Measurements from ENCODE around the gene KRT13.
"Not testable (repeated sequence)": the region's sequence is repeated elsewhere in the genome, so short reads cannot be mapped to it uniquely, and the experiment has no call there.

KRT13 gene

DNA sequence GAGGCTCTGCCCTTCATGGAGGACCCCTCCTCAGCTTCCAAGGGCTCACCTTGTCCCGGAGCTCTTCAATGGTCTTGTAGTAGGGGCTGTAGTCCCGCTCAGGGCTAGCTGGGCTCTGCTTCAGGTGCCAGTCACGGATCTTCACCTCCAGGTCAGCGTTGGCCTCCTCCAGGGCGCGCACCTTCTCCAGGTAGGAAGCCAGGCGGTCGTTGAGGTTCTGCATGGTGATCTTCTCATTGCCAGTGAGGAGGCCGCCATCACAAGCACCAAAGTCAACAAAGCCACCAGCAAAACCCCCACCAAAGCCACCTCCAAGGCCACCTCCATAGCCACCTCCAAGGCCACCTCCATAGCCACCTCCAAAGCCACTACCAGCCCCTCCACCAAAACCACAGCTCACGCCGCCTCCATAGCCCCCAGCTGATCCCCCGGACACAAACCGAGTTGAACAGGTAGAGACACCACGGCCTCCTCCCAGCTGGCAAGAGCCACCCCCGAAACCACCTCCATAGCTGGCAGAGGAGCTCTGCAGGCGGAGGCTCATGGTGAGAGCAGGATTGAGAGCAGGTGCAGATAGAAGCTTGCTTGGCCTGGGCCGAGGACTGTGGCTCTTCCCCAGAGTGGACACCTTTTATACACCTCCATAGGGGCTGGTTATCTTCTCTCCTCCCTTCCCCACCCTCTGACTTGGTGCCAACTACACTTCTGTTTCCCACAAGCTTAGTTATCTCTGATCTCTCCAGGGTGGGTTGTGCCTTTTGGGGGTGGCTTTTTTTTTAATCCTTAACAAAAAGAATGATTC is at the start of gene KRT13:
KRT13 (minus strand) TSS at position 606 of the 802 bp plus-strand sequence; CDS start at position 544, 62 bp downstream.
- no peak for DNase-seq (ENCODE audit: low read depth)

DNA sequence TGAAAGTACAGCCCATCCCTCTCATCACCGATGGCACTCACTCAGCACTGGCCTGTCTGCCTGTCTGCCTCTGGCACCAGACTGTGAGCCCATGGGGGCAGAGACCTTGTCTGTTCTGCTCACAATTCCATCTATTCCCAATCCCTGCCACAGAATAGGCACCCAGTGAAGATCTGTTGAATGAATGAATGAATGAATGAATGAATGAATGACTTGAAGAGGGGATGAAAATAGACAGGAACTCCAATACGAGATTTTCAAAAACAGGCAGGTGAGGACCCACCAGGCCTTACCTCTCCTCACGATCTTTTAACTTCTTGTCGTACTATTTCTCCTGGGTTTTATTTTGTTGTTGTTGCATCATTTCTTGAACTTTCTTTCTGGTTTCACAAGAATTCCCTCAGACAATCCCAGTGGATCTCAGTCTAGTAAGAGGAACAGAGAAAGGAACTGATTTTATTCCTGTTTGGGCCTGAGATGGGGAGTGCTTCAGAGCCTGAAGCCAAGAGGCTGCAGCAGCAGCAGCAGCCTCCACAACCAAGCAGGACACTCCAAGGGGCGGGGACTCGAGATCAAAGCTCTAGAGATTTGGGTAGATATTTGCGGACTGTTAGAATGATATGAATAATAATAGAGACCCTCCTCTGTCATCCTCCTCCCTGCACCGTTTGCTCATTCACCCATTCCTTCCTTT is 48.7 kb upstream of the KRT13 start:
- no peak for DNase-seq (ENCODE audit: low read depth)

DNA sequence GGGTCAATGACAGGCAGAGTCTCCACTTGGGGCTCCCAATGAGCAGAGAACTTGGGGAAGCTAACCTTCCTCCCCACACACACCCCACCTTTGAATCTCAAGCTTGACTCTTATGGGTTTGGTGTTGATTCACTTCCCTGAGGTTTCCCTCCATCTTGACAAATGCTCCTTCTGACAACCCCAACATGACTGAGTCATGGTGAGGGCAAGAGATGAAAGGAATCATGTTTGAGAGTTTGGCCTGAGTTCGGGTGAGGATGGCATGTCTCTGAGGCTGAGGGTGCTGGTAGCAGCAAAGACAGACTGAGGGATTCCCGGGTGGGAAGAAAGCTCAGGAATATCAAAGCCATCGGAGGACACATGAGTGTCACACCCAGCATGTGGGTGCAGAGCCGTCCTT is 47.8 kb upstream of the KRT13 start:
- no peak for DNase-seq (ENCODE audit: low read depth)

DNA sequence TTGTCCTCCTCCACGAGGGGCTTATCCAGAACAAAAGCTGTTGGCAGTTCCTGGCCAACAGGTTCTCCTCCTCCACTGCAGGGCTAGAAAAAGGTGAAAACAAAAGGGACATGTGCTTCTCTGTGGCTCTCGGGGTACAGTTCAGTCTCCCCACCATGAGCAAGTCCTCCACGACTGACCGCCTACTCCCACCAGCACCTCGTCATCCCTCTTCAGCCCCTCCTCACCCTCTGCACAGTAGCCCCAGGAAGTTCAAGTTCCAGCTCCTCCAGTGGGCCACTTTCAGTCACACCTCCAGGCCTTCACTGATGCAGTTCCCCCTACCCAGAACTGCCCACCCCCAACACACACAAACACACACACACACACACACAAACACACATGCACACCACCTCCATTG is 47.0 kb upstream of the KRT13 start:
- DNase-seq (ENCODE audit: low read depth) = no peak

DNA sequence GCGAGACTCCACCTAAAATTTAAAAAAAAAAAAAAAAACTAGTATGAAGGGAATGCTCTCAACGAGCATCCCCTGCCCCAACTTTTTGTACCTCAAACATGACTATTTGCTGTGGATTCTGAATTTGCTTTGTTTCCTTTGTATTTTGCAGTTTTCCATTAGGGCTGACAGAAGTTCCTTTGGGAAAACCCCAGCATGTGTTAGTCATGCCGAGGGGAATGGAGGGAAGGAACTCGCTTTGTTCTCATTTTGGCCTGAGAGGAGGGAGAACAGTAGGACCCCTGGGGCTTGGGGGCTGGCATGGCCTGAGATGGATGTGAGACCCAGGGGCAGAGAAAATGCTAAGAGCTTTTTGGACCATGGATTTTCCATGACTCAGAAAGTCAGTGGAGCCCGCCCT is 46.0 kb upstream of the KRT13 start:
- DNase-seq (ENCODE audit: low read depth) = no peak

DNA sequence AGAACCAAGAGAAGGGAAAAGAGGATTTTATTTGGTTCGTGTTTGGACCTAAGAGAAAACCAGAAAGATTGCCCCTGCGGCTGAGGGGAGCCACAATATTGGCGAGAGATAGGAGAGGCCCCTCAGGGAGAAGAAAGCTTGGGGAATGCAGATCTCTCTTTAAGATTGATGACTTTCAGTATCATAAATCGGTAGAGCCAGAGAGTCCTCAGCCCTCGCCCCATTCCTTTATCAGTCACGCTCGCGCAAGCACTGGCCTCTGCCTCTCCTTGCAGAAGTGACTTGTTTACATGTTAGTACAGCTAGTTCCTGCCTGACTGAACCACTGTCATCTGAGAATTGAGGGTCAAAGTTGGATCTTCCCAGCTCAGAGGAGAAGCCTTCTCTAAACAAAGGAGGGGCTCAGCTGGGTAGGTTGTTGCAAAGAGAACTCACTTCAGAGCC is 44.2 kb upstream of the KRT13 start:
- DNase-seq (ENCODE audit: low read depth) = no peak

DNA sequence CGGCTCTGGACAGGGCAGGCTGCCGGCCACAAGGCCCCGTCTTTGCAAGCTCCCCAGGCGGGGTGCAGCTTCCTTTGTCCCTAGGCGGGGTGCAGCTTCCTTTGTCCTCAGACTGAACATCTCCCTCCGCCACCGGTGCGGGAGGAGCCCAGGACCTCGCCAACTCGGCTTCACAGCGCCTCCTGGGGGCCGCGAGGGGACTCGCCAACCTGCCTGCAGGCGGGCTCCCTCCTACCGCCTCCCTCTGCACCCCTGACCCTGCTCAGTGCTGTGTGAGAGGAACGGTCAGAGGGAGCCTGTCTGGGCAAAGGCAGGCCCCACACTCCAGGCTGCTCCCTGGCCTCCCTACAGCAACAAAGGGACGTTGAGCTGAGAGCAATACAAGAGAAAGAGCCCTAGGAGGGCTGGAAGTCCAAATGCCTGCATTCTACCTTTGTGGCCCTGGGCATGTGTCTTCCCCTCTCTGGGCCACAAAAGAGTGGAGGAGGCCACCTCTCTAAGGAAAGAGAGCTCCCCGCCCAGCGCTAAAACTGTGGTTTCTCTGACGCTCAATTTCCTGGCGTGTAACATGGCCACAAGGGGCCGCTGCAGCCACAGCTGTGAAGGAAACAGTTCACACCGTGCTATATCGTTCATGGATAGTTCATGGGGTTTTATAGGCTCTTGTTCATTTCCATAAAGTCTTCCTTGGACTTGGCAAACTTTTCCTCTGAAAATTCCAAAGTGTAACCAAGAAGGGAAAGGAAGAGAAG is 43.6 kb upstream of the KRT13 start:
- peak; percentile 69 for DNase-seq (ENCODE audit: low read depth)

DNA sequence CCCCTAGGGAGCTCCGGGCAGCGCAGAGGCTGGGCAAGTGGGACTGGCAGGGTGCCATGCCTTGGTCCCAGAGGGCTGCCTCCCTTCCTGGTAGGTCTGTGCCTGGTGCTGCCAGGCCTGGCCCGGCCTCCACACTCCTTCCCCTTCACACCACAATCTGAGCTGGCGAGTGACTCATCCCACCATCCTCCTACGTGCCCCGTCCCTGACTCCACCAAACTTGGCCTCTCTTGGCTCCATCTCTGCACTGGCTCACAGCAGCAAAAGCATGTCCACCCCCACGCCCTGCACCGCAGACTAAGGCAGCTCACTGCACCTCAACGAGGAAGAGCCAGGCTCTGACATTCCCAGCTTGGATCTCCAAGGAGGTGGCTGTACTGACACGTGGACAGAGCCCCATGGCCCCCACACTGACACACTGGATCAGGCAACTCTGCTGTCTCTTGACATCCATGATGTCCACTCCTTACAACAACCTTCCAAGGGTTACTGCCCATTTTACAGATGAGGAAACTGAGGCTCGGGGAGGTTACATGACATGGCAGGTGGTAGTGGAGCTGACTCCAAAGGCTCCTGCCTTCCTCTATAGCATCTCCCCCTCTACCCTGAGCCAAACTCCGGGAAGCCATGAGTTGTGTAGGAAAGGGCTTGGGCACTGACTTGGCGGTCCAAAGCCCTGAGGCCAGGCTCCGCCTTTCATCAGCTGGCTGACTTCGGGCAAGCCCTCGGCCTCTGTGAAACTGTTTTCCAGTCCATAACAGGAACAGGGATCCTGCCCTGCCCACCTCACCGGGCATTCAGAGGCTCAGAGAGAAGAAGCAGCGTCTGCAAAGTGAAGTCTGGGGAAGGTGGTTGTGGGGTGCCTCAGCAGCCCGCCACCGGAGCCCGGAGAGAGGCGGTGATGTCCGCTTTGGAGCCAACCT is 42.8 kb upstream of the KRT13 start:
- DNase-seq (ENCODE audit: low read depth) = no peak

DNA sequence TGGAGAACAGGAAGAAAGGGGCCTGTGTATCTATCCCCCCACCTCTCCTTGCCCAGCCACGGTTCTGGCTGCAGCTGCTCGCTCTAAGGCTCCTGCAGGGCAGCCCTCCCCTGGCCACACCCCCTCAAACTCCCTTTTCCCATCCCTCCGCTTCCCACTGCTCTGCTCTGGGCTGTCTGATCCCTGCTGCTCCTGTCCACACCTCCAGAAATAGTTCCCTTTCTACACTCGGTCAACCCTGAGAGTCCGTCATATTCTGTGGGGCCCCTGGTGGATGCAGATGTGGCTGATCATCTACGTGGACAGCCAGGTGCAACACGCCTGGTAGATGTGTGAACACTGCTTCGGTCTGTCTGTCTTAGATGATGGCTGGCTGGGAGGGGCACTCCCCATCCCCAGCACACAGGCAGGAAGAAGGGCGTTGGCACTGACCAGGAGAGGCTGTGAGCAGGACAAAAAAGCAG is 42.0 kb upstream of the KRT13 start:
- DNase-seq (ENCODE audit: low read depth) = no peak

DNA sequence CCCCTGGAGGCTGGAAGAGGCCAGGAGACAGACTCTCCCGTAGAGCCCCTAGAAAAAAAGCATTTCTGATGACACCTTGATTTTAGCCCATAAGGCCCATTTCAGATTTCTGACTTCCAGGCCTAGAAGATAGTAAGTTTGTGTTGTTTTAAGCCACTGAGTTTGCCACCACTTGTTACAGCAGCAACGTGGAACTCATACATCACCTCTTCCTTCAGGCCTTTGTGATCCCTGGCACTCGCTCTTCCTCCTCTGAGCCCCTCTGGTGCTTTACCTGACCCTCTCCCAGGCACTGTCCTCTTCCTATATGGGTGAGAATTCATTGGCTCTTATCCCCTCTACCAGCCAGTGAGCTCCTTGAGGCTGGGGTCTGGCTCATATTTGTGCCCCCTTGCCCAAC is 41.4 kb upstream of the KRT13 start:
- DNase-seq (ENCODE audit: low read depth) = no peak

DNA sequence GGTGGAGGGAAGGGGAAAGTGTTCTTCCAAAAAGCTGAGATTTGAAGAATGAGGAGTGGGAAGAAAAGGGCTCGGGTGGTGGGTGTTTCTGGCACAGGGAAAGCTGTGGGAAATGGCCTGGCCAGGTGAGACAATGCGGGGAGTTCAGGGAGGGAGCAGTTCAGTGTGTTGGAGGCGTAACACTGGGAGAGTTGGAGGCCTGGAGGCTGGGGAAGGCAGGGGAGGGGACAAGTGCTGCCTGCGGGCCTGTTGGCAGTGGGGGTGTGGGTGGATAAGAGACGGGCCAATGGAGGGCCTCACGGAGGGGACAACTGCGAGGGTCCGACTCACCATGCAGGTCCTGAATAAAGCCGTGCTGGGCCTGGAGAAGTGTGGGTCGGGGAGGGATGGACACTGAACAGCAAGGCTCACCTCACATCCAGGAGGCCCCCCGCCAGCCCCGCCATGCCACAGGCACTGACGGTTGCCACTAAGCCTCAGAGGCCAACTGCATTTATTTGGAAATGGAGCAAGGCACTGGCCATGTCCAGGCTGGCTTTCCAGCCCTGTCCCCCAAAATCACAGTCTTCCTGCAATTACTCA is 40.5 kb upstream of the KRT13 start:
- DNase-seq (ENCODE audit: low read depth) = no peak

DNA sequence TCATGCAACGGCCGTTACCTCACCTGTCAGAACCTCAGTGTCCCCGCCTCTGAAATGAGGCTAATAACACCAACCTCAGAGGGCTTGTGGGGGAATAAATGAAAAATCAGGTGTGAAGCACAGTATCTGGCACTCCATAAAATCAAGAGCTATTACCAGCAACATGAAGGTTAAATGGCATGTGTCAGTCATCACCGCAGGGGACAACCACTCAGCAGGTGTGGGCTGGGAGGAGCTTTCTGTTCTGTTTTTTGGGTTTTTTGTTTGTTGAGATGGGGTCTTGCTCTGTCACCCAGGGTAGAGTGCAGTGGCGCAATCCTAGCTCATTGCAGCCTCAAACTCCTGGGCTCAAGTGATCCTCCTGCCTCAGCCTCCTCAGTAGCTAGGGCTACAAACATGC is 39.5 kb upstream of the KRT13 start:
- DNase-seq (ENCODE audit: low read depth) = no peak

DNA sequence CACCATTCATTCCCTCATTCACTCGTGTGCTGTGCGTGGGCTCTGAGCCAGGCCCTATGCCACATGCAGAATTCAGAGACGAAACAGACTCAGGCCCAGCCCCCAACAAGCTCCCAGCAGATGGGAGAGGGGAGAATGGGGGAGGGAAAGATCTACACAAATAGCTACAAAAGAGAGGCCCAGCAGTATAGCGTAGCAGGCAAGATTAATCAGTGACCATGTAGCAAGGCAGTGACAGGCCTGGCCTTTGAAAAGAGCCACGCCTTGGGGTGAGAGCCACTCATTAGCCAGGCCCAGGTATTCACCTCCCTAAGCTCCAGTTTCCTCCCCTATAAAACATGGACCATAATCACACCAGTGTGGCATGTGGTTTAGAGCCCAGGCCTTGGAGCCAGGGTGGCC is 39.1 kb upstream of the KRT13 start:
- DNase-seq (ENCODE audit: low read depth) = no peak

DNA sequence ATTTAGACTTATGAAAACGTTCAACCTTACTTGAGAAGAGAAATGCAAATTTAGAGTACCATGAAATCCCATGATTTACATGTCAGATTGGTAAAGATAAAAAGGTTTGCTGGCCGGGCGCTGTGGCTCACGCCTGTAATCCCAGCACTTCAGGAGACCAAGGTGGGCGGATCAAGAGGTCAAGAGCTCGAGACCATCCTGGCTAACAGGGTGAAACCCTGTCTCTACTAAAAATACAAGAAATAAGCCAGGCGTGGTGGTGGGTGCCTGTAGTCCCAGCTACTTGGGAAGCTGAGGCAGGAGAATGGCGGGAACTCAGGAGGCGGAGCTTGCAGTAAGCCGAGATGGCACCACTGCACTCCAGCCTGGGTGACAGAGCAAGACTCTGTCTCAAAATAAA is 37.4 kb upstream of the KRT13 start:
- not testable (repeated sequence) for DNase-seq (ENCODE audit: low read depth)

DNA sequence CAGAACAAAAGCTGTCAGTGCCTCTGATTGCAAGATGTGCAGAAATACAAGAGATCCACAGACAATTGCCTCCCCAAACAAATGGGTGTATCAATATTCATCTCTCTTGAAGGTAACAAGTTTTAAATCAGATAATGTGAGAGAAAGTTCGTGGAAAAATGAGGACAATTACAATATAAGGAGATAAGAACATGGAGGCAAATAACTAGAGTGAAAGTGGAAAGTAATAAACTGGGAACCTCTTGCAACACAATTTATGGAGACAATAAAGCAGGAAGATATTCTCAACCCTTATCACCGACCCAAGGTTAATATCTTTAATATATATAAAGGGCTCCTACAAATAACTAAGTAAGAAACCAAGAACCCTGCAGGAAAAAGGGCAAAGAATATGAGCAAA is 36.9 kb upstream of the KRT13 start:
- DNase-seq (ENCODE audit: low read depth) = no peak

DNA sequence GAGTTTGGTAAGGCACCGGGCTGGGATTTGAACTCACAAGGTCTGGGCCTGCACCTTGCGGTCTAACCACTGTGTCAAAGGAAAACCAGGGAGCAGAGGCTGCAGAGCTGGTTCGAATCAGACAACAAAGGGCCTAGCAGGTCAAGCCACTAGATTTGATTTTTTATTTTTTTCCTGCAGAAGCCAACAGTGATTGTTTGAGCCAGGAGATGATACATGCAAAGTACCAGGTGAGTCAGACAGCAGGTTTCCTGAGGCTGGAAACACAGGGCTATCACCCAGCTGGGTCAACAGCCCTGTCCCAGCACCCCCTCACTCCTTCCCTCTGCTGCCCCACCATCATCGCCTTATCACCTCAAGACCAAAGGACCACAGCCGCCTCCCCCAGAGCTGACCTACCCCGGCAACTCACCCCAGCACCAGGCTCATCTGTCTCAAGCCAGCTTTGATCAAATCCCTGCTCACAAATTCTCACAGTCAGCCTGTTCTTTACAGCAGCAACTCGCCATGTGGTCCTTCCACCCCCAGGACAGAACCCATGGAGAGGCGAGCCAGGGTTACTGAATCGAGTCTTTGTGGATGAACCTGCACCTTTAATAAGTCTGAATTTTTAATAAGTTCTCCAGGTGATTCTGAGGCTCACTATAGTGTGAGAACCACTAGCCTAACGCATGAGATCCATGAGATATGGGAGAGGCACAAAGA is 35.7 kb upstream of the KRT13 start:
- no peak for DNase-seq (ENCODE audit: low read depth)

DNA sequence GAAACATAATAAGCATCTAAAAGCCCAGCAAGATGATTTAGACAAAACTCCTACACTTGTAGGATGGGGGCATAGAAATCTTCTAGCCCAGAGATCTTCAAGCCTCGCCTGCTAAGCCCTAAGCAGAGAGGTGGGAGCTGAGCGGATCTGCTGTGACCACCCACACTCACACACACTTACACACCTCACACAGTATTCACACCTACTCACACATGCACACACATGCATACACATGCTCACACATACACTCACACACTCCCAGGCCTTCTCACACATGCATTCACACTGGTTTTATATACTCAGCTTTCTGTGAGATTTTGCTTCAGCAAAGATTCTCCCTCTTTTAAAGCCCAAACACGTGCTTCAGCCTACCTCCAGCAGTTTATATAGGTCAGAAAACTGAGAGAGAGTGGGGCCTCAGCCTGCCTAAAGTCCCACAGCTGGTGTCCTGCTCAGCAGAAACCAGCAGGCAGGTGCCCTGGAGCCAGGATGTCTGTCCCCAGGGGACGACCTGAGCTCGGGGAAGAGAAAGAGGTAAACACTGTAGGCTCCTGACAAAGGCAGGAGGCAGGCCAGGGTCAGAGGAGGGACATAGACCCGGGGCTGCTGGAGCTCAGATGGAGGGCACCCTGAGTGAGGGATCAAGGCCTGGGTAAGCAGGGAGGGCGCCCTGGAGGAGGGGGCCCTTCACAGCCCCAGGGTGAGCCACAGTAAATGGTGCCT is 34.7 kb upstream of the KRT13 start:
- no peak for DNase-seq (ENCODE audit: low read depth)

DNA sequence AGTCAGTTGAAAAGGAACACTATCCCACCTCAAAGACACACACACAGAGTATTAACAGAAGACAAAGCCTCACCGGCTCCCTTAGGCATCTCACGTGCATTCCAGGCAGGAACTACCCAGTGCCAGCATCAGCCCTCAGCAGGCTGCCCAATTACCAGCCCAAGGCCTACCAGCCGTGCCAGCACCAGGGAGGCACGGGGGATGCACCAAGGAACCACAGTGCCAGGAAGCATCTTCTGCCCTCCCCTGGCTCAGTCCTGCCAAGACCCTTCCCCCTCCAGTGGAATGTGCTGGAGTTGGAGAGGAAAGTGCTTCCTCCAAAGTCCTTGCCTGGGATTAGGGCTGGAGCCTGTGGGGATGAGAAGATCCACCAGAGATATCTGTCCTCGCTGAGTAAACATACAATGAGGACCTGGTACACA is 33.7 kb upstream of the KRT13 start:
- DNase-seq (ENCODE audit: low read depth) = no peak

DNA sequence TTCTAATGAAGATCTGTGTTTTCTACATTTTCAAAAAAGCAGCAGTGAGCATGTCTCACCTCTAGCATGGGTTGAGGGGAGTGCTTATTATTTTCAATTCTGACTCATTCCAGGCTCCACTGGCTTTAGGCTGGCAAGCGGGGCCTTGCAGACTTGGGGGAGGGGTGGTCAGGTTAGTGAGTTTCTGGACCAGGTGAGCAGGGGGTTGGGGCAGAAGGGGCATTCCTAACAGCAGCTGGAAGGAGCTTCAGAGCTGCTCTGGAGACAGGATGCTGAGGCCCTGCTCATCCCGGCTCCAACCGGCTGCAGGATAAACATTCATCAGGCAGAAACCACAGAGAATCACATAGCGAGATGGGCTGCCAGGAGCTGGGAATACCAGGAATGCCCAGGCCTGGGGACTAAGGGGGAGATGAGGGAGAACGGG is 33.2 kb upstream of the KRT13 start:
- DNase-seq (ENCODE audit: low read depth) = no peak

DNA sequence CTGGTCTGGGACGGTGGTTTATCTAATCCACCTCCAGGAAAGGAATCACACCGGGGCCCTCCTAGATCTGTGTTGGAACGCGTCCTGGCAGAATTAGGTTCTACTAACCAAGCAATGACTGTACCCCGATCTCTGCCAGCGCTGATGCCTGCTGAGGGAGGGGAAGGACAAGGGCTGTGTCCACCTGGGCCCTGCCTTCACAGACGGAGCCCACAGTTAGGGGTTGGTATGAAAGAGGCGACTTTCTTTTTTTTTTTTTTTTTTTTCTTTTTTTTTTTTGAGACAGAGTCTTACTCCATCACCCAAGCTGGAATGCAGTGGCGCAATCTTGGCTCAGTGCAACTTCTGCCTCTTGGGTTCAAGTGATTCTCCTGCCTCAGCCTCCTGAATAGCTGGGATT is 32.6 kb upstream of the KRT13 start:
- DNase-seq (ENCODE audit: low read depth) = no peak

Data from activated T-helper 1 cell treated with Interleukin-2 at 50 U/mL for 16 hours (primary cell).